NCI-H146 treated with DMSO at 0.1 percent for 48 hours (cell line): Measurements from ENCODE around the gene DUSP28.
"Not testable (repeated sequence)": the region's sequence is repeated elsewhere in the genome, so short reads cannot be mapped to it uniquely, and the experiment has no call there.

Experiments used
- DNase-seq: peaks from one replicate; lab custom pipeline; 2025; ENCODE audit not compliant: unreplicated experiment; lab: John Stamatoyannopoulos, UW

The DUSP28 gene

DNA sequence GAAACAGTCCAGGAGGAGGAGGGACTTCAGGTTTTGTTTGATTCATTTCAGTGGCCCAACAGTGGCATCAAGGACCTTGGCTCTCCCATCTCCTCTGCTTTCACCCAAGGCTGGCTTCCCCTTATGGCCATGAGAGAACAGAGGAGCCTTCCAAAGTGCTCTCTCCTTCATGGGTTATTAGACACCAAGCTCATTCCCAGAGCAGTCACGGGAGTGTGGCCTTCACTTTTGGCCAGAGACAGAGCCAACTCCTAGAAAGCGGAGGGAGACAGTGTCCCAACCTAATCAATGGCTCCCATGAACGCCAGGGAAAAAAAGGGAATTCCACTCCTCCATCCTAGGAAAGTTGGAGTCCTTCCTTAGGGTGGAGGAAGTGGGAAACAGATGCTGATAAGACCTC, 871 bp upstream of the DUSP28 start:
- DNase-seq = no peak

DNA sequence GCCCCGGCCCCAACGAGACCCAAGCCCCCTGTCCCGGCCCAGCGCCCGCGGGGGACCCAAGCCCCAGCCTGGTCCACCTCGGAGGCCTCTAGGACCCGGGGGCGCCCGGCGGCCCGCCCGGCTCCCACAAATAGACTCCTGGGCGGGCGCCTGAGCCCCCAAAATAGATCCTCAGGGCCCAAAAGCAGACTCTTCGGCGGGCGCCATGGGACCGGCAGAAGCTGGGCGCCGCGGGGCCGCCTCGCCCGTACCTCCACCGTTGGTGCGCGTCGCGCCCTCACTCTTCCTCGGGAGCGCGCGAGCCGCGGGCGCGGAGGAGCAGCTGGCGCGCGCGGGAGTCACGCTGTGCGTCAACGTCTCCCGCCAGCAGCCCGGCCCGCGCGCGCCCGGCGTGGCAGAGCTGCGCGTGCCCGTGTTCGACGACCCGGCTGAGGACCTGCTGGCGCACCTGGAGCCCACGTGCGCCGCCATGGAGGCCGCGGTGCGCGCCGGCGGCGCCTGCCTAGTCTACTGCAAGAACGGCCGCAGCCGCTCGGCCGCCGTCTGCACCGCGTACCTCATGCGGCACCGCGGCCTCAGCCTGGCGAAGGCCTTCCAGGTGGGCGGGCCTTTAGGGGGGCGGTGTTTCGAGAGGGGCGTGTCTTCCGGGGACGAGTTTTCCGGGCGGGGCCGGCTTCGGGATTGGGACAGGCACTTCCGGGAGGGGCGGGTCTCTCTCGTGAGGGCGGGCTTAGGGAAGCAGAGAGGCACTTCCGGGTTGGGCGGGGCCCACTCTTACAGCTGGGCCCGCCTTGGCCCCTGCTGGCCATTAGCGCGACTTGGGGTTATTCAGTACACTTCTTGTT, 545 bp downstream of the DUSP28 start:
- DNase-seq = peak; percentile 86

DNA sequence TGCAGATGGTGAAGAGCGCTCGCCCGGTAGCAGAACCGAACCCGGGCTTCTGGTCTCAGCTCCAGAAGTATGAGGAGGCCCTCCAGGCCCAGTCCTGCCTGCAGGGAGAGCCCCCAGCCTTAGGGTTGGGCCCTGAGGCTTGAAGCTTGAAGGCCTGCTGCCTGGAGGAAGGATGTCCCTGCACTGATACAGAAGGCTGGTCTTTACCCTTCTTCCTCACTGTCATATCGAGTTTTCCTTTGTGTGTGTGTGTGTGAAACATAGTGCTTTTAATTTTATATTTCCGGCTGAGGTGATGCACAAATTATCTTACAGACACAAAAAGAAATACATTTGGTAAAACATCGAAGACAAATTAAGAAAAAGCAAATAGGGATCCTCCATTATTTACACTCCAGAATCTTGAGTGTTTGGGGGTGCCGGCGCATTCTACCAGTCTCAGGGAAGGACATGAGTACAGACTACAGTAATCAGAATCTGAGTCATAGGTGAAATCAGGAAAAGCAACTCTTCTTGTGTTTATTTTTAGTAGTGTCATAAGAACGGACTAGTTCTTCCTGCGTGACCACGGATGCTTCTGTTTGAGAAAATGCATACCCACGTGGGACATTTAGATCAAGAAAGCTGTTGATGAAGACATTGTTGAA, 1.3 kb downstream of the DUSP28 start:
- DNase-seq = no peak

DNA sequence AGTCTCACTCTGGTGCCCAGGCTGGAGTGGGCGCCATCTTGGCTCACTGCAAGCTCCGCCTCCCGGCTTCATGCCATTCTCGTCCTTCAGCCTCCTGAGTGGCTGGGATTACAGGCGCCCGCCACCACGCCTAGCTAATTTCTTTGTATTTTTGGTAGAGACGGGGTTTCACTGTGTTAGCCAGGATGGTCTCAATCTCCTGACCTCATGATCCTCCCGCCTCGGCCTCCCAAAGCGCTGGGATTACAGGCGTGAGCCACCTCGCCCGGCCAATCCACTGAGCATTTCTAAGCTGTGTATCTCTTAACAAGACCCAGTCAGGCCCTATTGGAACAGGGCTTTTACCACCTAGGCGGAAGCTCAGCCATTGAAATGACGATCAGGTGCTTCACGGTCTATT, 3.1 kb downstream of the DUSP28 start:
- DNase-seq = not testable (repeated sequence)

DNA sequence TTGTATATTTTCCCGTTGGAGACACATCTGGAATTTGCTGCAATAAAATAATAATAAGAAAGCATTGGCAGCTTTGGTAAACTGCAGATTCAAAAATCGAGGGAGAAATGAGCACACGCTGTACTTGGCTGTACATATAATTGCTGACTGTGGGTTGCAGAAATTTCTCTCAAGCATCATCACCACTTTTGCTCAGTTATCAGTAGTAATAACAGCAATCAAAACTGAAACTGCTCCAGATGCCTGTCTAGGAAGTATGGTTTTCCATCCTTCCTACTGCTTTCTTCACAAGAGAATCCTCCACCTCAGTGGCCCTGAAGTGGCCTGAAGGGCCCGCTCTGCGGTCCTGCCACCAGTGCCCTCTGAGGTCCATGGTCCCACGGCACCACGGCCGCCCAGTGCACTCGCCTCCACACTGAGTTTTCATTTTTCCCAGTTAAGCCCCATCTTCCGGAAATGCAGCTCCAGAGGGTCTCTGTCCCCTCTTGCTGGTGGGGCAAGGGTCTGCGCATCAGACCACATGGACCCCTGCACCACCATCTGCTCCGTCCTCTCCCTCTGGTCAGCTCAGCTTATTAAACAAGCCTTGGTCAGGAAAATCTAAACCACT, 3.9 kb downstream of the DUSP28 start:
- DNase-seq = no peak

DNA sequence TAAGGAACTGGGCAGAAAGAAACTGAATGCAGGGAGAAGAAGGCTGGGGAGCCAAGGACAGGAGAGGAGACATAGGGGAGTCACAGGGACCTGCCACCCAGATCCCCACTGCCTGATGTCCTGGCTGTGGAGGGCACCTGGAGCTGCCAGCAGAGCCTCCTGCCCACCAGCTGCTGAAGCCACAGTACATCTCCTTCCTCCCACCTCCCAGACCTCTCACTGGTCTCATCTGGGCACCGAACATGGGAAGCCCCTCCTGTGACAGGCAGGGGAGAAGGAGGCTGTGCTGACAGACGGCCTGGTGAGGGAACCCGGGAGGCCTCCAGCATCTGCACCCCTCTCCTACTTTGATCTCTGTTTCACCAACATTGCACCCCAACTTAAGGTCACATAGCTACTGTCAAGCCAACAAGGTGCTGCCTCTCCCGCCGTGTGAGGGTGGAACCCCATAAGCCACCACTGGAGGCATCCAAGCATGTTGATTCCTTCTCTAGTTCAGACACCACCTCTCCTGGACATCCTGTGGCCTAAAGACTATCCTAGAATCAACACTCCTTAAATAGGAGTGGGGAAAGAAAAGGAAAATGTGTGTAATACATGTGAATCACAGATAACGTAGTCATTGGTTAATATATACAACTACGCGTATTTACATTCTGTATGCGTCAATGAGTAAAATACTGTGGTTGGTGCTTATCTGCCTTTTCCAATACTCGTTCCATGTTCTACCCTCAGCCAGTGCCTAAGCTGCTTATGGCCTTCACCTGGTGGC, 4.6 kb downstream of the DUSP28 start:
- no peak for DNase-seq

DNA sequence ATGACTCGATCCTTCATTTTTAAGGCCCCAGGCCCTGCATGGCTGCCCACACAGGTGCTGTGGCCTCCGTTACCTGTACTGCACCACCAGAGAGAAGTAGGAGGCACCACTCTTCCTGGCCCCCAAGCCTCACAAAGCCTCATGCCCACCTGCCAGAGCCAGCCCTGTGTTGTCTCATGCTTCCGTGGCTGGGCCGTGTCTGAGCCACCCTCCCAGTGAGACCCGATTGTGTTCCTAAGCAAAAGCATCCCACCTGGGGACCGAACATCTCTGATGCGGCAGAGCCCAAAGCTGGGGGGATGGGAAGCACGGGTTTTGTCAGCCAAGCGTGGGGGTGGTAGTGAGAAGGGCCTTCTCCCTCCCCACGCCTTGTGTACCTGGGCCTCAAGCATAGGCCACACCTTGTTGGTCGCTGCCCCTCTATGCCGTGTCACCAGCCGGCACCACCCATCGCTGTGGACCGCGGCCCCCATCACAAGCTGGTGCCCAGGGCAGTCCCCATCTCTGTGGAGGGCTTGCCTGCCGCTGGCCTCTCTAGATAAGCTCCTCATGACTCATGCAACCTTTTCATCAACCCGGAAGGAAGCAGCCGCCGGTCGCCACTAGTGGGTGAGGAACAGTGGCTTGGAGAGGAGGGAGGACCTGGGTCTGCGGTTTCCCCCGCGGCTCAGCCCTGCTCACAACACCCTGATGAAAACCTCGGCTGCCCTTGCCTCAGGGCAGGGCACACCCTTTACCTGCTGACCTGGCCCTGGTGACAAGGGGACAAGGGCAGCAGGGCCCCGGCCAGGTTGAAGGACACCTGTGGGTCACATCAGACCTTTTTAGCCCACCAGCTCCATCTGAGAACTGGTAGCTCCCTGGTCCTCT, 5.4 kb downstream of the DUSP28 start:
- peak; percentile 28 for DNase-seq

DNA sequence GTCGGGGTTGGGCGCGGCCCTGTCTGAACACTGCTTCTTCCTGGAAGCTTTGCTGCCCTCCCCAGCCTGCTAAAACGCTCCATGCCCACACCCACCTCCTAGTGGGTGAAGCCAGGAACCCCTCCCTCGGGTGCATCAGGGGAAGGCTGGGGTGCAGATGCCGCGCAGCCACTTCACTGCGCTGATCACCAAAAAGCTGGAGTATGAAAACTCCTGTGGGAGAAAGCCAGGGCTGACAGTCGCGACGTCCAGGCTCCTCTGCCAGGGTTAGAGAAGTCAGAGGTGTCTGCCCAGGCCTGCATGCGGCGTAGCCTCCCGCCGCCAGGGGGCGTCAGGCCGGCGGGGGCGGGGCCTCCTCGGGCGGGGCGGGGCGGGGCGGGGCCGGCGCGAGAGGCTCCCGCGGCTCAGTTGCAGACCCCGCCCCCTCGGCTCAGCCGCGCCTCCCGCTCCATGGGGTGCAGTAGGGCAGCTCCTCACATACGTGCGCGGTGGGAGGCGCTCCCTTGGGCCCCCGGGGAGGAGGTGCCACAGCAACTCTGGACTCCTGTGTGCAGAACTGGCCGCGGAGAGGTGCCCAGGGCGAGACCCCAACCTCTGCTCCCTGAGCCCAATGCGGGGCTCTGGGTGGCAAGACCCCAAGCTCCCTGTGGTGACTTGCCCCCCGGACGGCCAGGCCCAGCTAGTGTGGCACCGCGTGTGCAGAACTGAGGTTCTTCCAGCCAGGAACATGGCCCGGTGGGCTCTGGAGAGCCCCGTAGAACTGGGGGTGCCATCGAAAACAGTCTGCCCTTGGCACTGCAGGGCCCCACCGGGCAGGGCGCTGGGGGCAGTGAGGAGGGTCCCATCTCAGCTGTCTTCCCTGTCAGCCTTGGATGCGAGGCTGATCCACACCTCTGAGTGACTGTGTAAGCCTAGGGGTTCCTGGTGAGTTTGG, 6.3 kb downstream of the DUSP28 start:
- peak; percentile 53 for DNase-seq

DNA sequence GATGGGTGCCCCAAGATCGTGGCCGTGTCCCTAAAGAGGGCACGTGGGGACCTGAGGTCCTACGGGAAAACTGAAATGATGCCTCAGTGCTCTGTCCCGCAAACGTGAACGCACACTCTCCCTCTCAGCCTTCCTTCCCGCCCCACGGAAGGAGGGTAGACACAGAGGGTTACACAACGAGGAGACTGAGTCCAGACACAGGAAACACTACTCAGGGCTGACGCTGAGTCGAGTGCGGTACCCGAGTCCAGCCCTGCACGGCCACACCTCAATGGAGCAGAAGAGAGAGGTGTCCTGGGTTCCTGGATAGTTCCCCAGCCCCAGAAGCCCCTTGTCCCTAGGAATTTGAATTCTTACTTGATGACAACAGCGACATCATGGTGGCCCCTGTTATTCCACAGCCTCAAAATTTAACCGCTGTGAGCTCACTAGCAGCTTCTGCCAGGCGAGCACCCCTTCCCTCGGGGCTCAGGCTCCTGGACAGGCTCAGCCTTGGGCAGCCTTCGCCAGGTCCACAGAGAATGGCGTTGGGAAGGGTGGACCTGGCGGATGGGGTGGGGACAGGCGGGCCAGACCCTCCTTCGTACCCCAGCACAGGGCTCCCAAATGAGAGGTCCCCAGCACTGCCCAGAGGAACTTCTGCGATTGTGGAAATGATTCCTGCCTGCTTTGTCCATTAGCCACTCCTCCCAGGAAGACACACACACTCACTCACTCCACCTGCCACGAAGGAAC, 7.1 kb downstream of the DUSP28 start:
- no peak for DNase-seq

DNA sequence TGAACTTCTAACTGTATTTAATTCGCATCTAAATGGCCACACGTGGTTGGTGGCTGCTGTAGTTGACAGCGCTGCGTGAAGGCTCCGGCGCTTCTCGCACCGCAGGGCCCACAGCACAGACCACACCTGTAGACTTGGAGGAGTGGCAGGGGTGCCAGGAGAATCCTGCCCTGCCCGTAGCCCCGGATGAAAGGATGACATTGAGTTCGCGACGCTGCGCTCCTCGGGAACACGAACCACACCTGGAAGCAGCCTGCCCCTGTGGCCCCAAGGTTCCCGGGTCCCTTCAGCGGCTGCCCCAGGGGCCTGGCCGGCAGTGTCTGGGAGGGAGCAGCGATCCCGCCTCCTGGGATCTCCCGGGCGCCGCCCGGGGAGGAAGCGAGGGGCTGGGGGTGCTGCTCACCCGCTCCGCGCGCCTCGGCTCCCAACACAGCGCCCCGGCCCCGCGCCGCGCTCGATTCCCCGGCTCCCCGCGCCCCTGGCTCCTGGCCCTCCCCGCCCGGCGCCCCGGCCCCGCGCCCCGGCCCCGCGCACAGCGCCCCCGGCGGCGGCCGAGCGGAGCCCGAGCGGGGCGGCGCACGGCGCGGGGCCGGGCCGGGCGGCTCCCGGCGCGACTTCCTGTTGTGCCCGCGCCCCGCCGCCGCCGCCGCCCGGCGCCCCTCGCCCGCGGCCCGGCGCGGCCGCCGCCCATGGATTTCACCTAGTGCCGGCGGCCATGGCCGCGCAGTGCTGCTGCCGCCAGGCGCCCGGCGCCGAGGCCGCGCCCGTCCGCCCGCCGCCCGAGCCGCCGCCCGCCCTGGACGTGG, 7.9 kb downstream of the DUSP28 start, which contains the start of gene RNPEPL1:
Gene RNPEPL1, plus strand, starts transcription at position 613 of the 806 bp plus-strand sequence. Its CDS starts 103 bp downstream, at position 716.
- DNase-seq = no peak

DNA sequence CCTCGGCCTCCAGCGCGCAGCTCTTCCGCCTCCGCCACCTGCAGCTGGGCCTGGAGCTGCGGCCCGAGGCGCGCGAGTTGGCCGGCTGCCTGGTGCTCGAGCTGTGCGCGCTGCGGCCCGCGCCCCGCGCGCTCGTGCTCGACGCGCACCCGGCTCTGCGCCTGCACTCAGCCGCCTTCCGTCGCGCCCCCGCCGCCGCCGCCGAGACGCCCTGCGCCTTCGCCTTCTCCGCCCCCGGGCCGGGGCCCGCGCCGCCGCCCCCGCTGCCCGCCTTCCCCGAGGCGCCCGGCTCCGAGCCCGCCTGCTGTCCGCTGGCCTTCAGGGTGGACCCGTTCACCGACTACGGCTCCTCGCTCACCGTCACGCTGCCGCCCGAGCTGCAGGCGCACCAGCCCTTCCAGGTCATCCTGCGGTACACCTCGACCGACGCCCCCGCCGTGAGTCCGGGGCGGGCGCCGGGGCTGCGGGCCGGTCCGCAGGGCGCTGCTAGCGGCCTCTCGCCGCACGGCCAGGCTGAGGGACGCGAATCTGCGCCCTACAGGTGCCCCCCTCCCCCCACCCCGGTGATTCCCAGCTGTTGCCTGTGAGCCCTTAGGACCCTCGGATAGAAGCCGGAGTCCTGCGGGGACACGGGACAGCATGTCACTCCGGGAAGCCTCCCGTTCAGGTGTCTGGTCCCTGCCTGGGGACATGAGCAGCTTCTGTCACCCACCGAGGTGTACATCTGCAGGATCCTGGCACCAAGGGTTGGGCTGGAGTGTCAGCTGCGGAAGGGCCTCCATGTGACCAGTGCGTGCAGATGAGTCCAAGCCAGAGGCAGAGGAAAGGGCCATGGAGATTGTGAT, 8.7 kb downstream of the DUSP28 start:
- DNase-seq = no peak

DNA sequence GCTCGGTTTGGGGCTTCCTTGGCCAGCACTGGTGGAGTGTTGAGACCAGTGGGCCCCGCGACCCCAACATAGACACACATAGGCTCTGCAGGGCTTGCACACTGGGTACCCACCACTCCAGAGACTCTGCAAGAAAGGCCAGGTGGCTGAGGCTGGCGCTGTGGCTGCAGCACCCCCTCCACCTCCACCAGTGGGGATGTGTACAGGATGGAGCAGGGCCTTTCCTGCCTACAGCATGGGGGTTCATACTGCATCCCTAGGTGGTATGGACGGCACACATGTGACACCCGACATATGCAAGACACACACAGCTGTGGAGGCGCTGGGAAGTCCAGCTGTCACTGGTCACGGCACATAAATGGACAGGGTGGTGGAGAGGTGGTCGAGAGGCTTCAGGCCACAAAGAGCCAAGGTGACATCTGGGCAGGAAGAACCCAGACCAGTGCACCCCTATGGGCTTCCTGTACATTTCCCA, 9.4 kb downstream of the DUSP28 start:
- DNase-seq = no peak

DNA sequence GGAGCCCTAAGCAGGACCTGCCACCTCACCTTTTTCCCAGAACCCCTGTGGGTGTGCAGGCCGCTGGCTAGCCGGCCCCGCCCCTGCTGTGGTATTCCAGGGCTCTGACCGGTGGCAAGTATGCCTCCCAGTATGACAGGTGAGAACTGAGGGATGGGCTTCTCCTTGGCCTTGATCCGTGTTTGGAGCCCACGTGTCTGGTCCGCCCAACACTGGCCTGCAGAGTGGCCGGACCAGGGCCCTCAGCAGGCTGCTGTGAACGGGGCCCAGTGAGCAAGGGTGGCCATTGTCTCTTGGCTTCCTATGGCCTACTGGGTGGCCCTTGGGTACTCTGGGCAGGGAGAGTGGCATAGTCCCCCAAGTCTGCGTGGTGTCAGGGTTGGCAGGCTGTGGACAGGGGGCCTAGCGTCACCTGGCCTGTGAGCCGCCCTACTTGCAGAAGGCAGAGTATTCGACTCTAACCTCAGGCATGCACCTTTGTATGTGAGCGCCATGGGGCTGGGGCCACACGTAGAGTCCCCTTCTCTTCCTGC, 9.9 kb downstream of the DUSP28 start:
- DNase-seq = no peak

DNA sequence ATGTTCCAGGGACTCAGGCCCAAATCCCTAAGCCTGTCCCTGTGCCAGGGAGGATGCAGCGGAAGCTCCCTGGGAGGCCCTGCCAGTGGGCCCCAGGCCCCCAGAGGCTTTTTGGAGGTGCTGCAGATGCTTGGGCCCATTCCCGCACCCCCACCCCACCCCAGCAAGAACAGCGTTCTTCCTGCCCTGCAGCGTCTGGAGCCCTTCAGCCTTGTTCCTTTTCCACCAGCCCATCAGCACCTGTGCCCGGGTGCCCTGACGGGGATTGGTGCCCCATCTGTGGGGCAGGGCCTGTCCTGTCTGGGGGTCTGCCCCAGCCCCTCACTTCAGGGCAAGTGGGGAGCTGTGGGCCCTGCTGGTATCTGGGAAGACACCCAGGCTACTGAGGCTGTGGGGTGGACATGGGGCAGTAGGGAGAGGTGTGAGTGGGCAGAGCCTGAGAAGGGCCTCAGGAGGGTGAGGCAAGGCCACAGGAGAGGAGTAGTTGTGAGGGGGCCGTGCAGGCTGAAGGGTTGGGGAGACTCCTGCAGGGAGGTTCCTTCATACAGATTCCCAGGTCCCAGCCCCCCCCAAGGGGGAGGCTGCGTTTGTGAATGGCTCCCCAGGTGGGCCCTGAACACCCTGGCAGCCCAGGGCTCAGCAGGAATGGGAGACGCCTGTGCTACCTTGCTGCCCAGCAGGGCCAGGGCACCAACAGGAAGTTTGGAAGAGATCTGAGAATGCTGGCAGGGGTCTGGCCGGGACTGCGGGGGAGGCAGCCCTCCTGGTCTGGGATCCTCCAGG, 10.6 kb downstream of the DUSP28 start:
- DNase-seq = no peak

DNA sequence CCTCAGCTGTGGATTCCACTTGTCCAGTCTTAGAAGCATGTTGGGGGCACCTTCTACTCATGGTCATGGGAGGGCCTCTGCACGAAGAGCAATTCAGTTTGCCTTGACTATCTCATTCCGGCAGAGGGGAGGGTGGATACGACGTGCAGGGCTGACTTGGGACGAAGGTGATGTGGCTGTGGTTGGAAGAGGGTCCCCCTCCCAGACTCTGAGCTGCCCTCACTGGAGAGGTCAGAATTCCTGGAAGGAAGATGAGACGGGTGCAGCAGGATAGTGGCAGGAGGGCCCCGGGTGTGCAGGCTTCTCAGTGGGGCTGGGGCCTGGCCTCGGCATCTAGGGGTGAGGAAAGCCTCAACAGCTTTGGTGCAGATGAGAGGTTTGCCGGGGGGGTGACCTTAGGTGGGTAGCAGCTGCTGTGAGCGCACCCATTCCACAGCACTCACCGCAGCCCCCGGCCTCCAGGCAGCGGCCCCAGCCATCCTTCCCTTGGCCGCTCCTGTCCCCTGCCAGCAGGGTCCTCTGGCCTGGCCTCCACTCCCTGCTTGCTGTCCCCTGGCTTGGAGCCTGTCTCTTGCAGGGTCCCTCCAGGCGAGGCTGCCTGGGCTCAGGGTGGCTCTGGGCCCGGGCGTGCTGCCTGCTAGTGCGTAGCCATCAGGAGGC, 11.3 kb downstream of the DUSP28 start:
- no peak for DNase-seq
